Measurements from ENCODE around the gene KLC1. TPM values are rescaled to one million over a fixed set of nuclear protein-coding genes. Genes with fewer than 3 reads are reported as not detected.

Gene KLC1
- total RNA-seq, 2 donors from 2014 or later: 170 to 178 TPM

DNA sequence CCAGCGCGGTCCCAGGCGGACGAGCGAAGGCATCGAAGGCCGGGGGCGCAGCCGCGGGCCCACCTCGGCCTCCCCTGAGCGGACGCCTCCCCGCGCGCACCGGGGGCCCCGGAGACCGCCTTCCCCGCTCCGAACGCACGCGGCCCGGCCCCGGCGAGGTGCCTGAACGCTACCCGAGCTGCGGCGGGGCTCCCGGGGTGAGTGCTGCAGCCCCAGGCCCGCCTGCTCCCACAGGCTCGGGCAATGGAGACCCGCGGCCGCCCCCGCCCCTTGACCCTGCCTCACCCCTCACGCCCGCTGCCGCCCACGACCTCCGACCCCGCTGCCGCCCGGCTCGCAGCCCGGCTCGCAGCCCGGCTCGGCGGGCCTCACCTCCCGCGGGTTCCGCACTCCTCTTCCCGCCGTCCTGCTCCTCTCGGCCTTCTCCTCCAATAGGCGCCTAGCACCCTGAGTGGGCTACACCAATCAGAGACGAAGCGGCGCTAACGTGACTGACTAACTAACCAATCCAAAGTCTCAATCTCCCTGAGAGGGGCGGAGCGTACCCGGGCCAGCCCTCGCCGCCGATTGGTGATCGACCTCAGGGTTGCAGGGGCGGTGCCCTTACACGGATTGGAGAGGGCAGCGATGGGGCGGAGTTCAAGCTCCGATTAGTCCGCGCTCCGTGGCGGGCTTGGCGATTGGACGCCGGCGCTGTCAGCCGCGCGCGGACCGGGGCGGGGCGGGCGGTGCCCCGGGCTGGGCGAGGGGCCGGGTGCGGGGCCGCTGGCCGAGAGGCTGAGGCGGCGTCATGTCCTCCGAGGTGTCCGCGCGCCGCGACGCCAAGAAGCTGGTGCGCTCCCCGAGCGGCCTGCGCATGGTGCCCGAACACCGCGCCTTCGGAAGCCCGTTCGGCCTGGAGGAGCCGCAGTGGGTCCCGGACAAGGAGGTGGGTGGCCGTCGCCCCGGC, 86.3 kb downstream of the KLC1 start, which contains the start of the genes XRCC3 and ZFYVE21:
XRCC3 (minus strand) TSS at position 400 of the 949 bp plus-strand sequence. CDS start 4,364 bp downstream, outside the sequence.
ZFYVE21 (plus strand) TSS at position 759 of the 949 bp plus-strand sequence; CDS start at position 791, 32 bp downstream.
- H3K27ac Mint-ChIP-seq: peak within 1 kb of the TSS; percentile 83
- TF ChIP-seq, protein P1, sequence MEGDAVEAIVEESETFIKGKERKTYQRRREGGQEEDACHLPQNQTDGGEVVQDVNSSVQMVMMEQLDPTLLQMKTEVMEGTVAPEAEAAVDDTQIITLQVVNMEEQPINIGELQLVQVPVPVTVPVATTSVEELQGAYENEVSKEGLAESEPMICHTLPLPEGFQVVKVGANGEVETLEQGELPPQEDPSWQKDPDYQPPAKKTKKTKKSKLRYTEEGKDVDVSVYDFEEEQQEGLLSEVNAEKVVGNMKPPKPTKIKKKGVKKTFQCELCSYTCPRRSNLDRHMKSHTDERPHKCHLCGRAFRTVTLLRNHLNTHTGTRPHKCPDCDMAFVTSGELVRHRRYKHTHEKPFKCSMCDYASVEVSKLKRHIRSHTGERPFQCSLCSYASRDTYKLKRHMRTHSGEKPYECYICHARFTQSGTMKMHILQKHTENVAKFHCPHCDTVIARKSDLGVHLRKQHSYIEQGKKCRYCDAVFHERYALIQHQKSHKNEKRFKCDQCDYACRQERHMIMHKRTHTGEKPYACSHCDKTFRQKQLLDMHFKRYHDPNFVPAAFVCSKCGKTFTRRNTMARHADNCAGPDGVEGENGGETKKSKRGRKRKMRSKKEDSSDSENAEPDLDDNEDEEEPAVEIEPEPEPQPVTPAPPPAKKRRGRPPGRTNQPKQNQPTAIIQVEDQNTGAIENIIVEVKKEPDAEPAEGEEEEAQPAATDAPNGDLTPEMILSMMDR (conservative IDR thresholded peaks at IDR 0.05): no peak
- peak within 1 kb of the TSS; percentile 80 for H3K9ac ChIP-seq (ENCODE audit: extremely low read depth, low read length, poor library complexity, severe bottlenecking)
- H3K27me3 Mint-ChIP-seq (ENCODE audit: insufficient read depth): no peaks in the 10 kb centered on the region
- peak; percentile 100 for DNase-seq
- H3K36me3 Mint-ChIP-seq (ENCODE audit: low read depth): peaks cover 15% of the 10 kb centered on the region
- no peaks in the 10 kb centered on the region for H3K27me3 ChIP-seq (ENCODE audit: control insufficient read depth, insufficient read depth, low read length, poor library complexity, severe bottlenecking)
- H3K4me3 Mint-ChIP-seq: peak within 1 kb of the TSS; percentile 71
- H3K9me3 ChIP-seq (ENCODE audit: control insufficient read depth, low read length): no peaks in the 10 kb centered on the region
- WGBS, 2 experiments (ENCODE audit: insufficient coverage in 1 of 2, insufficient read length in 1 of 2): 0% methylated on average over 34 to 121 of the region's 121 CpGs
- H3K4me3 ChIP-seq (ENCODE audit: low read length): peak within 1 kb of the TSS; percentile 83
- H3K27ac ChIP-seq (ENCODE audit: low read depth, low read length): peak within 1 kb of the TSS; percentile 53
- H3K36me3 ChIP-seq (ENCODE audit: control insufficient read depth, insufficient read depth, low read length): peaks cover 17% of the 10 kb centered on the region
- H3K4me1 ChIP-seq (ENCODE audit: control insufficient read depth, insufficient read depth, low read length): peaks cover 11% of the 10 kb centered on the region
- H3K4me1 Mint-ChIP-seq: peaks cover 32% of the 10 kb centered on the region
- no peaks in the 10 kb centered on the region for H3K9me3 Mint-ChIP-seq

DNA sequence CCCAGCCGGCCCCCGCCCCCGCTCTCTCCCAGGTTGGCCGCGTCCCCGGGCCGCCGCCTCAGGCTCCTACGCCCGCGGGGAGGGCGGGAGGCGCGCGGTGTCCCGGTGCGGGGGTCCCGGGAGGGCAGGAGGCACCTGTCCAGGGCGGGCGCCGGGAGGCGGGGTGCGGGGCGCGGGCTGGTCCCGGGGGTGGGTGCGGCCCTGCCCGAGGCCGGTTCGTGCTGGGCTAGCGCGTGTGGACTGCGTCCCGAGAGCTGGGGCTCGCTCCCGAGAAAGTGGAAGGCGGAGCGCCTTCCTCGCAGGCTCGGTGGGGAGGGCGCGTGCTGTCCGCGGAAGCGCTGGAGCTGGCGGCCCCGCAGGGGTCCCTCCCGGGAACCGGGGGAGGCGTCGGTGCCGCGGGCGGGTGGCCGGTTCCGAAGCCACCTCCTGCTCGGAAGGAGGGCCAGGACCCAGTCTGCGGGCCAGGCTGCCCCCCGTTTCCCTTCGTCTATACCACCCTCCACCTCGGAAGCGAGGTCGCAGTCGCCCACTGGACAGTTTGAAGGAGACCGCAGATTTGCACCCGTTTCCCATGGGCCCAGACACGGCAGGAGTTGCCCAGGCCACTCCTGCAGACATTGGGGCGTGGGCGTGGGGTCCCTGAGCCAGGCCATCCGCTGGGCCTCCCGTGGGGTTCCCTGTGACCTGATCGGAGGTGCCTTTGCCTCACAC, 87.2 kb downstream of the KLC1 start:
- Histone ChIP-seq H3K4me1 (ENCODE audit: control insufficient read depth, insufficient read depth, low read length) (peaks cover 11% of the 10 kb centered on the region), H3K4me3 (ENCODE audit: low read length) (peak overlapping the region; percentile 83), H3K27me3 (ENCODE audit: control insufficient read depth, insufficient read depth, low read length, poor library complexity, severe bottlenecking) (no peaks in the 10 kb centered on the region), H3K9ac (ENCODE audit: extremely low read depth, low read length, poor library complexity, severe bottlenecking) (peak overlapping the region; percentile 36), H3K9me3 (ENCODE audit: control insufficient read depth, low read length) (no peaks in the 10 kb centered on the region), H3K36me3 (ENCODE audit: control insufficient read depth, insufficient read depth, low read length) (peaks cover 9% of the 10 kb centered on the region), H3K27ac (ENCODE audit: low read depth, low read length) (no peak overlapping the region)
- peaks cover 26% of the 10 kb centered on the region for H3K4me1 Mint-ChIP-seq
- H3K4me3 Mint-ChIP-seq: peak overlapping the region; percentile 71
- DNase-seq: no peak
- TF ChIP-seq, protein P1 (conservative IDR thresholded peaks at IDR 0.05): no peak
- H3K9me3 Mint-ChIP-seq: no peaks in the 10 kb centered on the region
- 4 to 6% methylated on average over 27 to 72 of the region's 72 CpGs for WGBS, 2 experiments (ENCODE audit: insufficient coverage in 1 of 2, insufficient read length in 1 of 2)
- no peaks in the 10 kb centered on the region for H3K27me3 Mint-ChIP-seq (ENCODE audit: insufficient read depth)
- peak overlapping the region; percentile 49 for H3K27ac Mint-ChIP-seq
- peaks cover 8% of the 10 kb centered on the region for H3K36me3 Mint-ChIP-seq (ENCODE audit: low read depth)

DNA sequence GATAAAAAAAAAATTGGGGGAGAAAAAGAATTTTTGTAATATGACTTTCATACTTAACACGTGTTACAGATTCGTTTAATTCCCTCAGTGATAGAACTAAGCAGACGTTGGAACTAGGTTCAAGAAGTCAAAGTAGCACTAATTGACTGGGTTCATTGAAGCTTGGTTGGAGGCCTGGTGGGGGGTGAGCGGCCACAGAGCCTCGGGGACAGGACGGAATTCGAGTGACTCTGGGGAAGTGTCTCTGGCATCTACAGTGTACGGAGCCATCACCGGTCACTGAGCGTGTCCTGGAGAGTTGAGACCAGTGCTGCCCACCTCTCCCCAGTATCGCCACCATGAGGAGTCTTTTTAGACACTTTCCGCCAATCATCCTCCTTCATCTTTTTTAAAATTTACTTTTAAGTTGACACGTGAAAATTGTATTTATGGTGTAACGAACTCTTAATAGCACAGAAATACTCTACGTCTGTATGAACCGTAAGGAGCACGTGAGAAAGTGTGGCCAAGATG, 87.9 kb downstream of the KLC1 start:
- WGBS, 2 experiments (ENCODE audit: insufficient coverage in 1 of 2, insufficient read length in 1 of 2): 77 to 78% methylated on average over 13 to 17 of the region's 17 CpGs
- peak overlapping the region; percentile 71 for H3K4me3 Mint-ChIP-seq
- Histone ChIP-seq H3K9ac (ENCODE audit: extremely low read depth, low read length, poor library complexity, severe bottlenecking) (peak overlapping the region; percentile 36), H3K36me3 (ENCODE audit: control insufficient read depth, insufficient read depth, low read length) (peaks cover 9% of the 10 kb centered on the region), H3K4me3 (ENCODE audit: low read length) (peak overlapping the region; percentile 83), H3K27ac (ENCODE audit: low read depth, low read length) (no peak overlapping the region), H3K4me1 (ENCODE audit: control insufficient read depth, insufficient read depth, low read length) (peaks cover 11% of the 10 kb centered on the region), H3K9me3 (ENCODE audit: control insufficient read depth, low read length) (no peaks in the 10 kb centered on the region), H3K27me3 (ENCODE audit: control insufficient read depth, insufficient read depth, low read length, poor library complexity, severe bottlenecking) (no peaks in the 10 kb centered on the region)
- peaks cover 8% of the 10 kb centered on the region for H3K36me3 Mint-ChIP-seq (ENCODE audit: low read depth)
- H3K27me3 Mint-ChIP-seq (ENCODE audit: insufficient read depth): no peaks in the 10 kb centered on the region
- H3K27ac Mint-ChIP-seq: peak overlapping the region; percentile 49
- TF ChIP-seq, protein P1 (conservative IDR thresholded peaks at IDR 0.05): no peak
- H3K9me3 Mint-ChIP-seq: peaks cover 1% of the 10 kb centered on the region
- H3K4me1 Mint-ChIP-seq: peaks cover 24% of the 10 kb centered on the region
- no peak for DNase-seq
